COR-L47 (cell line): ENCODE results near the gene OGFR.
A peak's percentile ranks its signal among the peaks of the same experiment; 100 is the strongest.
"Not testable (repeated sequence)": the region's sequence is repeated elsewhere in the genome, so short reads cannot be mapped to it uniquely, and the experiment has no call there.

Experiments
- DNase-seq: peaks from one replicate; lab custom pipeline; 2025; lab: John Stamatoyannopoulos, UW

Gene OGFR

GRCh38 chr20:62839816-62840215, 35.2 kb downstream of the OGFR start:
- no peak for DNase-seq

GRCh38 chr20:62840244-62841197, 35.9 kb downstream of the OGFR start:
- no peak for DNase-seq

GRCh38 chr20:62841705-62842212, 37.1 kb downstream of the OGFR start:
- no peak for DNase-seq

- no peak for DNase-seq
These were observed 39.0 kb downstream of the OGFR start for GRCh38 chr20:62843656-62844055.

GRCh38 chr20:62844182-62844581, 39.5 kb downstream of the OGFR start:
- no peak for DNase-seq

GRCh38 chr20:62845416-62846160, 41.0 kb downstream of the OGFR start:
- no peak for DNase-seq

GRCh38 chr20:62846166-62846890, 41.7 kb downstream of the OGFR start:
- no peak for DNase-seq

GRCh38 chr20:62848917-62849316, 44.3 kb downstream of the OGFR start:
- not testable (repeated sequence) for DNase-seq

- DNase-seq, result no peak
These were observed 44.8 kb downstream of the OGFR start for GRCh38 chr20:62849431-62849830.

GRCh38 chr20:62850333-62850974, 45.8 kb downstream of the OGFR start:
- DNase-seq, result no peak

GRCh38 chr20:62852196-62852595, 47.6 kb downstream of the OGFR start:
- no peak for DNase-seq

- DNase-seq, result no peak
These were observed 48.2 kb downstream of the OGFR start for GRCh38 chr20:62852841-62853240.

- DNase-seq, result not testable (repeated sequence)
These were observed 48.7 kb downstream of the OGFR start for GRCh38 chr20:62853304-62853703.

GRCh38 chr20:62854121-62854520, 49.5 kb downstream of the OGFR start:
- DNase-seq, result no peak

- DNase-seq, result no peak
These were observed 50.5 kb downstream of the OGFR start for GRCh38 chr20:62855120-62855519.

- no peak for DNase-seq
These were observed 52.4 kb downstream of the OGFR start for GRCh38 chr20:62856931-62857619.

GRCh38 chr20:62858058-62858830, 53.6 kb downstream of the OGFR start:
- DNase-seq, result no peak

GRCh38 chr20:62859721-62860120, 55.1 kb downstream of the OGFR start:
- no peak for DNase-seq

- DNase-seq, result peak; percentile 54
These were observed 55.8 kb downstream of the OGFR start for GRCh38 chr20:62860391-62860923.
